HG03575 (cell line): ENCODE results near the gene USP10.

ENCODE experiments used
- ATAC-seq: cut with Tn5 transposase; IDR thresholded peaks from one replicate; pipeline ENCODE4 v1.9.1; 2021; ENCODE audit not compliant: unreplicated experiment, insufficient number of reproducible peaks, low FRiP score; ENCODE audit errors: extremely low read depth

Gene USP10

DNA sequence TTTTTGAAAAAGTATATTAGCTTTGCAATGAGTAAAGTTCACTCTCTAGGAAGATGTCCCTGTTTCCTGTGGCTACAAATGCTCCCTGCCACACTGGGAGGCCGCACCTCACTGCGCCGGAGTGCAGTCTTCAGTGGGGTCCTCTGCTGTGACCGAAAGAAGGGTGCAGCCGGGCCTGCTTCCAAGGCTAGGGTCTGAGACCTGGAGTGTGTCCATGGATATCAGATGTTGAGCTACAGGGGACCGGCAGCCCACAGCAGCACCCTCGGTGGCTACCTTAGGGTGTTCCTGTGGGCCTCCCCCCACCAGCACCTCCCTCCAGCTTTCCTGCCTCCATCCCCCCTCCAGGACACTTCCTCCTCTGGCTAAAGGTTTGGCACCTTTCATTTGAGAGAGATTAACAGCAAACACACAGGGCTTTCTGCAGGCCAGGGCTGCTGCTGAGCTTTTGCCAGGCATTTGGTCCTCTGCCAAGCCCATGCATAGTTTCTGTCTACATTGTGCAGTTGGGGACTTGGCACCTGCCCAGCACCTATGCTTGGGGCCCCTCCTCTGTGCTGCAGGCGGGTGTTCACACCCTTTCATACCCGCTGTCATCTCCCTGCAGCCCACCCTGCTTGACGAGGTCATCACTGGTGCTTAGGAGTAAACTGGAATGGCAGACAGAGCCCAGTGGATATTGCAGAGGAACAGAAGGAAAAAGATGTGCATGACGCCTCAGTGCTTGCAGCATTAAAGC is 86.2 kb downstream of the USP10 start:
- ATAC-seq: no peak

DNA sequence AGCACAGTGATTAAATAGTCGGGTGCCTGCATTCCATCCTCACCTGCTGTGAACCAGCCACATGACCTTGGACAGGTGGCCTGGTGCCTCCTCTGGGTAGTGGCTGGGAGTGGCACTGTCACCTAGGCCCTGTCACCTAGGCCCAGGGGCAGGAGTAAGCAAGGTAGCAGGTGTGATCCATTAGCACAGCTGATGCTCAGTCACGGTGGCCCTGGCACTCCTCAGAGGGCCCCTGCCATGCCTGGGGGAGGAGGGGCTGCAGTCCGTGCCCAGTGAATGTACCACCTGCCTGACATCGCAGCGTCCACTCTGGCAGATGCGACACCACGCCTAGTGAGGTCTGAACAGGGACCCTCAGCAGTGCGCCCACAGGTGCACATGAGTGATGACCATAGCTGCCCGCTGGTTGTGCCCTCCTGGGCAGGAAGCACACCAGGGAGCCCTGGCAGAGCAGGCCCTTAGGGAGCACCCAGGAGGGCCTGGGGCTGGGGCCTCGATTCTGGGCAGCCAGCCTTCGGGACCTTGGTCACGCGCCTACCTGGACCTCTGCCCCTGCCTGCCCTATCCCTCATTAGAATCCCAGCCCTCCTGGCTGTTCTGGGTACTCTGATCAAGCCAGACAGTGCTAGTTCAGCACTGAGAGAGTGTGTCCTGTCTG is 86.9 kb downstream of the USP10 start:
- no peak for ATAC-seq

DNA sequence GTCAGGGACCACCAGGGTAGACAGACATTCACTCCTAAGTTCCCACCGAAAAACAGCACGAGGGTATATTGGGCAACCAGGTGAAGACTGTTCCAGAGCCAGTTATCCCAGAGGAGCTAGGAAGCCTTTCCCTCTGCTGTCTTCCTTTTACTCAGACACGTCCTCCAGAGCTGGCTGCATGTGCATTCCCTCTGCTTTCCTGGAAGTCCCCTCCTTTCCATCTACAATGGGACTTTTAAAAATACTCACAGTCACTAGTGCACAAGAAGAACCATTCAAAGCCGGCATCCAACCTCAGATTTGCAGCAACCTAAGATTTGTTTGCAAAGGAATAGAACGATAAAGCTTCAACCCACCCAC is 87.4 kb downstream of the USP10 start:
- ATAC-seq: no peak

DNA sequence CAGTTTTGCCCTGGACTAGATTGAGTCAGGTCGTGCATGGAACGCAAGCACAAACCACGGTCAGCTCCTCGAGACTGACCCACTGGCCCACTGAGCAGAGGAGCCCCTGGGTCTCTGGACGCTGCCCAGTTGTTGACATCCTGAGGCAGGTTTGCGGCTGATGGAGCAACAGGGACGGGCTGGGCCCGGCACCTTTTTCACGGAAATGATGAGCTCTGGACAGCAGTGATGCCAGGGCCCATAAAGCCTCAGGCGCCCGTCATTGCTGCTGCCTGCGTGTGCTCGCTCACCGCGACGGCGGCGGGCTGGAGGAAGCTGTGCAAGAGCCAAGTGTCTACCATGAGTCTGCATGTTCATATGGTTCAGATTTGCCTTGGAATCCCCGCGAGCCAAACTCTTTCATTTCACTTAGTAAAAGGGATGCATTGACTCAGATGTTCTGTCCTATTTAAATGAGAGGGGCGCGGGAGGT is 89.2 kb downstream of the USP10 start:
- no peak for ATAC-seq

DNA sequence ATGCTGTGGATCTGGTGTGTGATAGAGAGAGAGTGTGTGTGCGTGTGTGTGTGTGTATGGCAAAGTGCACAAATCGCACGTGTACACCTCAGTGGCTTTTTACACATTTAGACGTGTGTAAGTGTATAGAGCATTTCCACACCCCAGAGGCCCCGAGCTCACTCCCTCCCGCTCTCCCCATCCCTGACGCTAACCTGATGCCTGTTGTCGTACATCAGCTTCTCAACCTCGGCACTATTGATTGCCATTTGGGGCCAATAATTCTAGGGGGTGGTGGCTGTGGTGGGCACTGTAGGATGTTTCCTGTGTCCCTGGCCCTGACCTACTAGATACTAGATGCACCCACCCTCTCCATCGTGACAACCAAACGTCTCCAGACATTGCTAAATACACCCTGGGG is 89.6 kb downstream of the USP10 start:
- no peak for ATAC-seq

DNA sequence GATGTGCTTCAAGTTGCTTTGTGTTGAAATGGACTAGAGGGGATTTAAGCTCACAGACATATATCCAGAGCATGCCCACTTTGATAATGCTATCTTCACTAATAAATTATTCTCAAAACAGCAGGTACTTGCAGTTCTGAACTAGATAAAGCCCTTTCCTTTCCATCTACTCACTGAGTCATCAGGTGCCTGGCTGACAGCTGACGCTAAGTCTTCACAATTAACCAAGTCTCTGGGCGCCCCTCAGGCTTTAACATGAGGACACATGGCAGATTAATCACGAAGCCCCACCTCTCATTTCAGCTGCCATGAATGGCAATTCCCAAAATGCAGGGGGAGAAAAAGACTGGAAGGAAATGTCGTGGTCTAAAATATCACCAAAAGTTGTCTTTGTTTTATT is 90.5 kb downstream of the USP10 start:
- ATAC-seq: no peak

DNA sequence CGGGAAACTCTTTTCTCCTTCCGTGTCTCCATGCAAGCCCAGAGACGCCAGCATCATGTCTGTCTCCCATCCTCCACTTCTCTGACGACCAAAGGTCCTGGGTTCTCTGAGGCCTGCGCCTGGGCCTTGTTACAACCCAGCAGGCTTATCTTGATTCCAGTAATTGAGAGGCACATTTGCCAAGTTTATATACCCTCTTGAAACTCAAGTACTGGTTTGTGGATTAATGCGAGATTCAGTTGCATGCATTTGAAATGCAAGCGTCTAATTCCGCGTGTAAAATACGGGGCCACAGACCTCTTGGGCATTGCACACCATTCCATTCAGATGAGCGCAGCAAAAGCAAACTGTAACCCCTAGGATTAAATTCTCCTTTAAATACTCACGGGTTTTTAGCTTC is 91.3 kb downstream of the USP10 start:
- no peak for ATAC-seq

DNA sequence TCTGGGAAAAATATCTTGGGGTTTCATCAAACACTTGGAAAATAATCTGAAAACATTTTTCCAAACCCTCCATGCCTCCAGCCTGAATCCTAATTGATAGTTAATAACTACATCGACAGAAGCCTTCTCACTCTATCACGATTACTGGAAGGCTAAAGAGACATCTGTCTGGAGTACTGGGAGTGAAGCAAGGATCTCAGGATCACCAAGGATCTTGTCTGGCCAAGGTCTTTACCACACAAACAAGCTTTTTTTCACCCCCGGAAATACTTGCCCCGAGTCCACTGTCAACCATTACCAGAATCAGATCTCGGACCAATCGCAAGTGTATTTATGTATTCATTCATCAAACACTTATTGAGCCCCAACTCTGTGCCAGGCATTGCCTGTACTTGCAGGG is 91.7 kb downstream of the USP10 start:
- no peak for ATAC-seq

DNA sequence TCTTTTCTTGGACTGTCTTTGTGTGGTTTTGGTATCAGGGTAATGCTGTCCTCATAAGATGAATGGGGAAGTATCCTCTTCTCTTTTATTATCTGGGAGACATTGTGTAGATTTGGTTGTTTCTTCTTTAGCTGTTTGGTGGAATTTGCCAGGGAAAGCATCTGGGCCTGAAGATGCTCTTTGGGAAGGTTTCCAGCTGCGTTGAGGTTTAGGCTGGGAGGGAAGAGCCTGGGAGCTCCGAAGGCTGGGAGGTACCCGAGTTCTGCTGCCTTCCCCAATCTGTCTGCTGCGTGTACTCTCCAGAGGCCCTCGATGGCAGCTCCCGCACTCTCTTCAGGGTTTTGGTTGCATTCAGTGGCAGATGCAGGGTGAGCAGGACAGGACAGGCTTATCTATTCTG is 94.4 kb downstream of the USP10 start:
- ATAC-seq: no peak

DNA sequence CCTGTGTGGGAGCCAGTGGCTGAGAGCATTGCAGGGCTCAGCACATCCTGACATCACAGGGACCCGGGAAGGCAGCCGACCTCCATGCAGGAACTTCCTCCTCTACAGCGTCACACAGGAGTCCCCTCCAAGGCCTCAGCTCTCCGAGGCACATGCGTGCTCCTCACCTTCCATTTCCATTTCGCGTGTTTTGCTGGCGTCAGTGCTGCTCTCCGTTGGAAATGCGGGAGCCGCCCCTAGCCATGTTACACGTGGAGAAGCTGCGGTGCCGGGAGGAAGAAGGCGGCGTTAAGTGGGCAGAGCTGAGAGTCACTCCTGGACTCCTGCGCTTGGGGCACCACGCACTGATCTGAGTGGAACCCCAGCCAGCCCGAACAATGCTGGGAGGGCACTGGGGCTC is 94.8 kb downstream of the USP10 start:
- ATAC-seq: no peak

DNA sequence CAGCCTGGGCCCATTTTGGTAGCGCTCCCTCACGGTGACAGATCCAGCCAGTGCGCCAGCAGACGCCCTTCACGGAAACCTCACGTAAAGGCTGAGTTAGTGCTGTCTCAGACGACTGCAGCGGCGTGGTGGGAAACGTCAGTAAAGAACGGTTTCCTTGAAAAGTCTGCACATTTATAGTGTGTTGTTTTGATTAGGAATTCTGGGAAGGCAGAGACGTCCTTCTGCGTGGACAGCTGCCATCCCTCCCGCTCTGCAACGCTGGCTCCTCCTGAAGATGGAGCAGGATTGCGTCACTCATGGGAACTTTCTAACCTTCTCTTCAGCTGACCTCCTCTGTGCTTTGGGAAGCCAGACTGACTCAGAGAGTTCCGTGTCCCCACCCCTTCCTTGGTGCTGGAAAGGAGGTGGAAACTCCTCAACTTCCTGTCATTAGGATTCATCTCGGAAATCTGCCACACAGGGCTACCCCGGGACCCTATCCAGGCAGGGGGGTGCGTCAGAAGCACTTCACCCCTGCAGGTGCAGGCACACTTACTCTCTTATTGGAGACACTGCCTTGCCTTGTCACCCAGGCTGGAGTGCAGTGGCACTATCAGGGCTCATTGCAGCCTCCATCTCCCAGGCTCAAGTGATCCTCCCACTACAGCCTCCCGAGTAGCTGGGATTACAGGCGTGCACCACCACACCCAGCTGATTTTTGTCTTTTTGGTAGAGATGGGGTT is 95.7 kb downstream of the USP10 start:
- no peak for ATAC-seq

DNA sequence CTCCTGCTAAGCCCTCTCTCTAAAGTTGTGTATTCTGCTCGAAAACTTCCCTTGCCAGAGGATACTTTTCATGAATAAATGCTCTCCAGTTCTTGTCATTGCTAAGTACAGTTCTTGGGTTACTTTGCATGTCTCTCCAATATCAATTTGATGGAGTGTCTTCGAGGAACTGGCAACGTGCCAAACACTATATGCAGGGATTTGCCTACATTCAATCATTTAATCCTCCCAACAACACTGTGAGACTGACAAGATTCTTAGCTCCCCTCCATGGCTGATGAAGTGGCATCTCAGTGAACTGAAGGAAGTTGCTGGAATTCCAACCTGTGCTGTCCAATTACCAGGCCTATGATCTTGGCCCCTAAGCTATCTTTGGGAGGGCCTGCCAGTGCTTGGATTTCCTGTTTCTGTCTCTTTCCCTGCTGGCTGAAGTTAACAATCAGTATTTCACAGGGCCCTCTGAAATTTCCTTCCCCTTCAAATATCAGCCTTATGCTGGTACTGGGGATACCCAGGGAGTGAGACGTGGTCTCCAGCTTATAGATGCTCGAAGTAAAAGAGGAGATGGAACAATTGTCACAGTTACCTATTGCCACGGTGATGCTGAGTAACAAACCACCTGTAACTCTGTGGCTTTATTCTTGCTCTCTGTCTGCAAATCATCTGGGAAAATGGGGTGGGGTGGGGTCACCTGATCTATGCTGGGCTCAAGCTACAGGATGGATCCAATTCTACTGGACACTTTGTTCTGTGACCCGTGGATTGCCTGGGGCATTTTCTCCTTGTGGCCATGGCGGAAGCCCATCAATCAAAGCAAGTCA is 100.6 kb downstream of the USP10 start:
- ATAC-seq: no peak

DNA sequence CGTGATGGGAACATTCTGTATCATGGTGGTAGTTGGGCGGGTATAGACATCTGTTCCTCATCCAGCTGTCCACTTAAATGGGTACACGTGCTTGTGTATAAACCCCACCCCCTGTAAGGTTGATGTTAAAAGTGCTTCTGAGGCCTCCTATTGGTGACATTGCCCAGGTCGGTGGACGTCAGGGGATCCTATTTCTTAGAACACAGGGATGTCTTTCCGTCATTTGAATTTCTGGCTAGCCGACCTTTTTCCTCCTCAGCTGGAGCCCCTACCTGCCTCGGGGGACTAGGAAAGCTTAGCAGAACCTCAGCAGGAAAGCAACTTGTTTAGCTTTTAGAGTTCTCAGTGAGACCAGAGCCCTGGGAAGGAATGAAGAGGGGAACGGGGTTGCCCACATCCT is 103.3 kb downstream of the USP10 start:
- ATAC-seq: no peak

DNA sequence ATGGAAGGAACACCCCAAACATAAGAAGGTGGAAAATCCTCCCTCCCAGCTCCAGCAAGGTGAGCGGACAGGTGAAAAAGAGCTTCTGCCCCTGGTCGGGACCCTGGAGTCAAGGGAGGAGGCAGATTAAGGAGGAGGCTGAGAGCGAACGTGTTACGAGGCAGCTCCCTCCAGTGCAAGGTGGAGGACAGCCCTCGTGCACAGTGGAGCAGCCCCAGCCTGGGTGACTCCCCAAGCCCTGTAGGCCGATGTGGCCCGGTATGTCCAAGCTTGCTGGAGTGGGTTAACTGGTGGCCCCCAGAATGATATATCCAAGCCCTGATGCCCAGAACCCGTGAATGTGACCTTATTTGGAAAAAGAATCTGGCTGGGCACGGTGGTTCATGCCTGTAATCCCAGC is 104.5 kb downstream of the USP10 start:
- no peak for ATAC-seq

DNA sequence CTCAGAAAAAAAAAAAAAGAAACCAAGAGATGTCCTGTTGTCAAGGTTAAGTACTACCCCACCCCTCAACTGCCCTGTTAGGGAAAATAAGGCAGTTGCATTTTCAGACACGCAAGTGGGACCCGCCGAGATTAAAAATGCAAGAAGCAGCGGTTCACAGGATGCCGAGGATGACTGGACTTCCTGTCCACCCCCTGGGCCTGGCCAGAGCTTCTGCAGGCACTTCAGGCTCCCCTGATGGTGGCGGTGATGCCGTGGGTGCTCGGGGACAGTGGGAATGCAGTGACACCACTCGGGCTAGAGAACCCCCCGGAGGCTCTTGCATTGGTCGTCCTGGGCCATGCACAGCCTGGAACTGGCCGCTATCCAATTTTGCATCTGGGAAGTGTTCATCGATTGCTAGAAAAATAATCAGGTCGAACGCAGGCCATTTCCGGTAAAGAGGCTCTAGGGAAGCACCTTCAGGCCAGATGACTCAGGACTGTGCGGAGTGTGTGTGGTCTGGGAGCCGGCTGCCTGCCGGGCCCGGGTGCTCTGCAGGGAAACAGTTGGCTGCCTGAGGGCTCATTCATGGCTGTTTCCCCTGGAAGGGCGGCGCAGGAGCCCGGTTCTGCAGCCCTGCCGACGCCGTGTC is 106.6 kb downstream of the USP10 start:
- no peak for ATAC-seq

DNA sequence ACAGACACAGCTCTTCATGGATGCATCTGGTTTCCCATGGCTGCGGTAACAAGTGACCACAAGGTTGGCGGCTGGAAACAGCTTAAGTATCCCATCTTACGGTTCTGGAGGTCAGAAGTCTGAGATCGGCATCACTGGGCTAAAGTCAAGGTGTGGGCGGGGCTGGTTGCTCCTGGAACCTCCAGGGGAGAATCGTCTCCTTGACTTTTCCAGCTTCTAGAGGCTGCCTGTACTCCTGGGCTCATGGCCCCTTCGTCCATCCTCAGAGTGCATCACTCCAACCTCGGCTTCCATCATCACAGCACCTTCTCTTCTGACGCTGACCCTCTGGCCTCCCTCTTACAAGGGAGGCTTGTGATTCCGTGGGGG is 107.1 kb downstream of the USP10 start:
- no peak for ATAC-seq

DNA sequence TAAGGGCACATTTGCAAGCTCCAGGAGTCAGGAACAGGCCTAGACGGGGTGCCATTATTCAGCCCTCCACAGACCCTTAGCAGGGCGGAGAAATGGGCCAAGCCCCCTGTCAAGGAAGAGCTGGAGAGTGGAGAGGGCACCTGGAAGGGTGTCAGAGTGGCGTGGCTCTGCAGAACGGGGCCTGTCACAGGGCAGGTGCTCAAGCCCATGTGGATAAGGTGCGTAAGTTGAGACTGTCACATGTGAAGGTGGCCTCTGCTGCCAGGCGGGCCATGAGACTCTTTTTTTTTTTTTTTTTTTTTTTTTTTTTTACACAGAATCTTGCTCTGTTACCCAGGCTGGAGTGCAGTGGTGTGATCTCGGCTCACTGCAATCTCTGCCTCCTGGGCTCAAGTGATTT is 108.0 kb downstream of the USP10 start:
- no peak for ATAC-seq

DNA sequence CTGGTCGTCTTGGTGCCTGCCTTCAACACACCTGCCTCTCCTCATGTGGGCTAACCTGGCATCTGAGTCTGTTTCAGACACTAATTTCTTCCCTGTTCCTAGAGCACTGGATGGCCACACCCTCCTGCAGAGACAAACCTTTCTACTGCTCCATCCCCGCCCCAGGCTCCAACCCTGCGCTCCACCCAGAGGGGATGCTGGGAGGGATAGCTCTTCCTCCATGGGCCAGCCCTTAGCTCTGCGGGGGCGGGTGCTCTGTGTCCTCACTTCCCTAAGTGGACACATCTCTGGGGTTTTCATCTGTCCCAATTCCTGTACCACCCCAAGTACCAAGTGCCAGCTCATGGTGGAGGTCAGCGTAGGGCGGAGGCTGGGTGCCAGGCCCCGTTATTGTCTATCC is 109.0 kb downstream of the USP10 start:
- ATAC-seq: no peak
